GM12872 (cell line): Measurements from ENCODE around the gene GHR.
A peak's percentile ranks its signal among the peaks of the same experiment; 100 is the strongest.

Experiments used
- CTCF ChIP-seq: IDR thresholded peaks from 3 replicates; pipeline ENCODE4 v1.5.1; 2011; ENCODE audit warnings: low read depth, mild to moderate bottlenecking, low read length, moderate library complexity; ENCODE audit not compliant: insufficient read depth

The GHR gene

GRCh38 chr5:42761791-42762190, 338.6 kb downstream of the GHR start:
- no peak for TF ChIP-seq CTCF

- peak; percentile 39; the same call in 1 of the 3 replicates for TF ChIP-seq CTCF
These were observed 344.4 kb downstream of the GHR start for GRCh38 chr5:42767491-42768105.

- no peak for TF ChIP-seq CTCF
These were observed 344.9 kb downstream of the GHR start for GRCh38 chr5:42768106-42768504.

- TF ChIP-seq CTCF = no peak
These were observed 346.8 kb downstream of the GHR start for GRCh38 chr5:42770003-42770402.
